Measurements from ENCODE around the gene MARCKSL1.

- no peak for TF ChIP-seq CTCF (IDR thresholded peaks at IDR 0.05 in 8 of 11, conservative IDR thresholded peaks at IDR 0.05 in 3 of 11)
- peak in 2 of 3 donors; percentile 27 to 56 for TF ChIP-seq POLR2AphosphoS5 (IDR thresholded peaks at IDR 0.05)
- TF ChIP-seq POLR2A (IDR thresholded peaks at IDR 0.05): no peak
These were observed 41.6 kb upstream of the MARCKSL1 start for GRCh38 chr1:32377541-32378220.
